Stimulated activated CD8-positive, alpha-beta memory T cell treated with anti-CD3 and anti-CD28 coated beads, Interleukin-2, amount 100 ng/mL, for 48 hours (primary cell): ENCODE results near the gene ARAP1.

Experiments used
- DNase-seq, 2 donors: peaks; one replicate each; pipeline ENCODE4 v3.0.0-alpha.2; 2020; ENCODE audit warnings: low read depth in 2 of 2

Gene ARAP1

DNA sequence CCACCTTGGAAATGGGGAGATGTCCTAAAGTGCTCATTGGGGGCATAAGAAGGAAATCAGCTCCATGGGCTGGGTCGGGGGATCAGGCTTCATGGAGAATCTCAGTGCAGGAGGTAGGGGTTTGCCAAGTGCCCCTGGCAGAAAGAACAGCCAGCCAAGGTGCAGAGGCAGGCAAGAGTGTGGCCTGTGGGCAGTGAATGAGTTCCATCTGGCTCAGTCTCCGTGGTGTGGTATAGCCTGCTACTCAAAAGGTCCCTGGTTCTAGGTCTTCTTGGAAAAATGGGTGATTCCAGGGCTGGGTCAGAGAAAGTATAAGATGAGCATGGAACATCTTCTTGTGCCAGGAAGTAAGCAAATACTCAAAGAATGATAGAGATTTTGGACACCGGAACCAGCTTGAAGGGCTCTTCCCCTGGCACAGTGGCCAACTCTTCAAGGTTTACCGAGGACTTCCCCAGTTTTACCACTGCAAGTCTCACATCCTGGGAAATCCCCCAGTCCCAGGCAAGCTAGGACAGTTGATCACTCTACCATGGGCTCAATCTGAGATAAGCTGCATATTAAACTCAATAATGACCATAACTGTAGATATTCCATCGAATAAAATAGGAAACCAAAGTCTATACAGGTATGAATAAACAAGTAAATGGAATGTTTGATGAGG, 10.6 kb upstream of the ARAP1 start:
- DNase-seq: no peak

DNA sequence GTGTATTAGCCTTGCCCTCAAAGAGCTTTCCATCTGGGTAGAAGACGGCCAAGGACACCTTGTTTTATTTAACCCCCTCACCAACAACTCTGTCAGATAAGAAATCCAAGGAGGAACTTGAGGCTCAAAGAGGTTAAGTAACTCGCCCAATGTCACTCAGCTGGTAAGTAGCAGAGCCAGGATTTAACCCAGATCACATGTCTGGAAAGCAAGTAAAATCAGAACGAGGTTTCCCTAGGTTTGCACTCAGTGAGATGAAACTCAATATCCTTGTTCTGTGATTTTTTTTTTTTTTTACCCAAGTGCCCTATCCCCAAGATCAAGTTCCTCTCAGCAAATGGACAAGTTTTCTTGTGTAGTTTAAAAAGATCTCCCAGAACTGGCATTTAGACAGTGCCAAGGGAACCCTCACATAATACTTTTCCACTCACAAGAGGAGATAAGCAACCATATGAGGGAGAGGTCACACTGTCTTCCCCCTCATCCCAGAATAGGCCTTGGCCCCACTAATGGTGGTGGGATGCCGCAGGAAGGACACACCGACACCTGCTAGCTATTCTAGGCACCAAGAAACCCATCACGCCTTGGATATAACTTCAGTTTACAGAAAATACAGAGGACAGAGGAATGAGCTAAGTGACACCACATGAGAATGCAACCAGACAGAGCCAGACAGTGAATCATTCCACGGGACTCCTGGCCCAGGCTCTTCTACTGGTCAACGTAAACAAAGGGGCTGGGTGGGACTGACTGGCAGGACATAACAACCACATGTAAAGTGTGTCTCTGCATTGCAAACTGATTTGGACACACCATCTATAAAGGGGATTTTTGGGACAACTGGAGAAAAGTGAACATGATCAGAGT, 8.6 kb upstream of the ARAP1 start:
- DNase-seq: no peak

DNA sequence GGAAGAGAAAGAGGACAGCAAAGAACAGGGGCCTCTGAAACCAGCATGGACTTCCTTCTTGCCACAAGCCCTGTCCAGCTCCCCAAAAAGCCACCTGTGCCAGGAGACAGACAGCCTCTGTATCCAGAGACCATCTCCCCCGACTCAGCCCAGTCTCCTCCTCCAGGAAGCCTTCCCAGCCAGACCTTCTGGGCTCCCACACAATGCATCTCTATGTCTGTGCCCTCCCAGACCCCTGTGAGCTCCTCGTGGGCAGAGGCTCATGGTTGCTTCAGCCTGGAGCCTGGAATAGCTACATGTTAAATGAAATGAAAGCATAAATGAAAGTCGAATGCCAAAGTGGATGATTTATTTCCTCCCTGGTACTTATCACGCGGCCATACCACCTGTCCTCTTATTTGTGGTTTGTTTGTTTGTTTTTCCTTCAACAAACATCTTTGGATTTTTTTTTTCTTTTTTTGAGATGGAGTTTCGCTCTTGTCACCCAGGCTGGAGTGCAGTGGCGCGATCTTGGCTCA, 7.3 kb upstream of the ARAP1 start:
- no peak for DNase-seq

DNA sequence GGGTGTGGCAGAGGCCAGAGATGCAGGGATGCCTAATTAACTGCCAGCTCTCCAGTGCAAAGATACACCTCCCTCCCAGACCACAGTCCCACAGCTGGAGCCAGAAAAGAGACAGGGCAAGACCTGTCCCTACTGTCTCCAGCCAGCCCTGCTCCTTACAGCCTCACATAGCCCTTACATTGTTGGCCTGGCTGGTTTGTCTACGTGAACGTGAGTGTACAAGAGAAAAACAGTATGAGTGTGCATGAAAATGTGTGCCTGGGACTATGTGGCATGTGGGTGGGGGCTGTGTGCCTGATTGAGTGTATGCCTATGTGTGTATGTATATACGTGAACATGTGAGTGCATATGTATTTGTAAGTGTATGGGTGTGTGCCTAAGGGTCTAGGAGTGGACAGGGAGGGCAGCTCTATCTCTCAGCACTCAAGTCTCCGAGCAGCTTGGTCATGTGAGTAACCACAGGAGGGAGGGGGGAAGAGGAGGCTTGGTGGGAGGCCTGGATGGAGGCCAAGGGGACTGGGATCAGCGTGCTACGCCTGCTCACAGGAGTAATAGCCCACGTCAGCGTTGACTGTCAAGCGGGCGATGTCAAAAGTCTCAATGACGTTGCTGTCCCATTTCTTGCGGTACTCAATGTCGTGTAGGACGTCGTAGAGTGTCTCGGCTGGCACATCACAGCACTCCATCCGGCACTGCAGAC, 6.6 kb upstream of the ARAP1 start:
- DNase-seq: no peak

DNA sequence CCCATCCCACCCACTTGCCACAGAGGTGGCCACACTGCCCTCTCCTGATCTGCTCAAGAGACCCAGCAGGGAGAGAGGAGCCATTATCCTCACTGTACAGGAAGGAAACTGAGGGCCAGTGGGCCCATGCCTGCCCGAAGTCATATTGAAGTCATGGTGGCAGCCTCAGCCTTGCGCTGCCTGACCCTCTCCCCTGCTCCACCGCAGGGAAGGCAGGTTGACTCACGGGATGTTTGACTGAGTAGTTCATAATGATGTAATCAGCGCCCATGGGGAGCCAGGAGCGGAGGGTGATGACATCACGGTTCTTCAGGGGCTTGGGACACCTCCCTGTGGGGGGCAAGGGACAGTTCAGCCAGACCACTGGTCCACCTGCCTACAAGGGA, 6.1 kb upstream of the ARAP1 start:
- DNase-seq: no peak

DNA sequence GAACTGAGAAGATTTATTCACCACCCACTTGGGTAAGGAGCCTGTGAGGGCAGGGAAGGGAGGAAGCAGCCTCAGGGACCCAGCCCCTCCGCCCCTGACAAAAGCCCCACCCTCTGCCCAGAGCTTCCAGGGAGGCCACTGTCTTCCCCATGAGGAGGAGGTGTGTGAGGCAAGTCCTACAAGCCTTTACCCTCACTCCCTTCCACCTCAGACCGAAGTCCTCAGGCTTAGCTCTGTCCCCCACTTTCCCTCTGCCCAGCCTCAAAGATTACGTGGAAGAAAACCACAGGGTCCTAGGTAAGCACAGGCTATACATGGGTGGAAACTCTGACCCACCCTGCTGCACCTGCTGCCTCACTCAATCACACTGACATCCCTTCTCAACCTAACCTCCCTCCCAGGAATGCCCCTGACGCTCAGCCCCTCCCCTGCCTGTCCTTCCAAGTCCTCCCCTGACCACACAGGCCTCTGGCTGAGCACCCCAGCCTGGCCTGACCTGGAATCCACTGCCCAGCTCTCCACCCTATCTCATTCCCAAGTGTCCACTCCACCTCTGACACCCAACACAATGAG, 3.6 kb upstream of the ARAP1 start:
- DNase-seq: no peak

DNA sequence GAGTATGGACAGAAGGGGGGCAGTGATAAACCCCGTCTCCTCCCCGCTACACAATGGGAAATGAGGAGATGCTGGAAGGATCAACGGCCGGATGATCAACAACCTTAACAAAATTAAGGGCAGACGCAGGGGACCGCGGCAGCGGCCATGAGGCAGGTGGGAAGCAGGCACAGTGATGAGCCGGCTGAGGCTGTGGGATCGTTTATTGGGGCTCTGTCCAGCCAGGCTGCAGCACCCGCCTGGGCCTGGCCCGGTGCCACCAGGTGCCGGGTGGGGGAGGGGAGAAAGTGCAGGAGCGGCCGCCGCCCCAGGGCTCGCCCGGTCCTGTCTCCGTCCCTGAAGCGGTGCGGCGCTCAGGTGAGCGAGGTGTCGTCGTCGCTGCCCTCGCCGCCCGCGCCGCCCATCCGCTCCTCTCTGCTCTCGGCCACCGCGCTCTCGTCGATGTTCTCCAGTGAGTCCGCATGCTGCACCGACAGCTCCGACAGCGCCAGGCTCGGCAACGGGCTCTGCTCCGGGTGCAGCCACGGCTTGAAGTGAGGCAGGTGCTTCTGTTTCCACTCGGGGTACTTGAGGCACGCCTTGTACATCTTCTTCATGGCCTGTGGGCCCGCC, 2.4 kb upstream of the ARAP1 start:
- no peak for DNase-seq

DNA sequence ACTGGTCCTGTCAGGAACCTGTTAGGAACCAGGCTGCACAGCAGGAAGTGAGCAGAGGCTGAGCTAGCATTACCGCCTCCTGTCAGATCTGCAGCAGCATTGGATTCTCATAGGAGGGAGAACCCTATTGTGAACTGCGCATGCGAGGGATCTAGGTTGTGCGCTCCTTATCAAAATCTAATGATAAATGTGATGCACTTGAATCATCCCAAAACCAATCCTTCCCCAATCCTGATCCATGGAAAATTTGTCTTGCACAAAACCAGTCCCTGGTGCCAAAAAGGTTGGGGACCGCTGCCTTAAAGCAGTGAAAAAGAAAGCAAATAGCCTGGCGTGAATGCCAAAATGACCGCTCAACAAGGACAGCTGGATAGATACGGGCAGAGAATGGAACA, 1.9 kb upstream of the ARAP1 start:
- DNase-seq: no peak

DNA sequence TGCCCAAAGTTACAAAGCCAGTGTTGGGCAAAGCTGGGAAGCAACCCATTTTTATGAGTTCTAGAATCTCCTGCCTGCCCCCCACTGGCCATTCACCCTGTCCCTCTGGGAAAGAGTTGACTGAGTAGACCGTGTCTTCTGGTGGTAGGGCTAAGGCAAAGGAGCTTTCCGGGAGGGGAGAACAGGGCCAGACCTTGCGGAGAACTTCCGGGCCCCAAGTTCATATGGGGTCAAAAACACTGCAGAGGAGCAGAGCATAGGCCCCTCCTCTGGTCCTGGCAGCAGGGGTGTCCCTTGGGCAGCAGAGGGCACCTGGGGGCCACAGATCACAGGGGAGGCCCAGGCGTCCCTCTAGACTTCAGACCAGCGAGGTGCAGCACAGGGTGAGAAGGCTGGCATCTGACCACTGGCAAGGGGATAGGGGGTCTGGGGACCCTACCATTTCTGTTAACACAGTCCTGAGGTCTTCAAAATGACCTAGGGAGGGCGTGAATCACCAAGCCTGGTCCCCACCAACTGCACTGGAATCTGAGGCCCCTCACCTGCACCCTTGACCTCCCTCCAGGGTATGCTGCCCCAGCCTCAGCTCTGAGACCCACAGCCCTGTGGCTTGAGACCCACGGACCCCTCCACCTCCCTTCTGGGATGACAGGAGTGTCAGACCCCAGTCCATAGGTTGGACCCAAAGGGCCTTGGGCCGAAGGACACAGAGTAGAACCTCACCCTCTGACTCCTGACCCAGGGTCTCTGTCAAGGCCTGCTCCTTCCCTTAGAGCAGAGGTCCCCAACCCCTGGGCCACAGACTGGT, 1.3 kb upstream of the ARAP1 start:
- no peak for DNase-seq

DNA sequence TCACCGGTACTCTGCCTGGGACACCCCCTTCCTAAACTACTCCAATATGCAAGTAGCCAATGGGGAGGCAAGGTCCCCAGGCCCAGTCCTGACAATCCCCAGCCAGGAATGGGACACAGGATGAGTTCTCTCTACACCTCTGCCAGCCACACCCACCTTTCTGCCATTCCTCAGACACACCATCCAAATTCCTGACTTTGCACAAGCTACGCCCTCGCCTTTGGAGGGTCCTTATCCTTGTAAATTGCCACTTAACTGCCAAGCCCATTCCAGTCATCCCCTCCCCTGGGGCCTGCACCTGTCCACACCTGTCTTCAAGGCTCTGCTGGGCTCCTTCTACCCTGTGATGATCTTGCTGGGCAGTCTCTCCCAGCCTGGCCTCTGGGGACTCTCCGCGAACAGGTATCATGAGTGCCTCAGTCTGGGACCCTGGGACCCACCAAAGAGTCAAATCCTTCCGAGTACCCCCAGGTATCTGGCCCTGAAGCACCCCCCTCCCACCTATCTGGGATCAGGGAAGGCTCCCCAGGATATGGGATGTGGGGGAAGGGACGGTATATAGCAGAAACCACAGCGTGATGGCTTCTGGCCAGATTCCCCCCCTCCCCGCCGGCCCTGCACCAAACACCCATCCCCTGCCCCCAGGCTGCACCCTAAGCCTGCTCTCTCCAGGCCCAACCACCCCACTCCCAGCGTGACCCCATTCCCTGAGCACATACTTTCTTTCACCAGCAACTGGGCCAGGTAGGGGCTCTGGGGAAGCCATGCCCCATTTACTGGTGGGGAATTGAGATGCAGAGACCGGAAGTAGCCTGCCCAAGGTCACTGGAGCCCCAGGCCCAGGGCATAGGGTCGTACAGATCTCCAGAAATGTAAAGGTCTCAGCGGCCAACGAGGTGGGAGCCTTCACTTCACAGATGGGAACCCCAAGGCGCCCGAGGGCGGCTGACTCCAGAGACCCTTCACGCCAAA, 806 bp downstream of the ARAP1 start:
- DNase-seq: no peak

DNA sequence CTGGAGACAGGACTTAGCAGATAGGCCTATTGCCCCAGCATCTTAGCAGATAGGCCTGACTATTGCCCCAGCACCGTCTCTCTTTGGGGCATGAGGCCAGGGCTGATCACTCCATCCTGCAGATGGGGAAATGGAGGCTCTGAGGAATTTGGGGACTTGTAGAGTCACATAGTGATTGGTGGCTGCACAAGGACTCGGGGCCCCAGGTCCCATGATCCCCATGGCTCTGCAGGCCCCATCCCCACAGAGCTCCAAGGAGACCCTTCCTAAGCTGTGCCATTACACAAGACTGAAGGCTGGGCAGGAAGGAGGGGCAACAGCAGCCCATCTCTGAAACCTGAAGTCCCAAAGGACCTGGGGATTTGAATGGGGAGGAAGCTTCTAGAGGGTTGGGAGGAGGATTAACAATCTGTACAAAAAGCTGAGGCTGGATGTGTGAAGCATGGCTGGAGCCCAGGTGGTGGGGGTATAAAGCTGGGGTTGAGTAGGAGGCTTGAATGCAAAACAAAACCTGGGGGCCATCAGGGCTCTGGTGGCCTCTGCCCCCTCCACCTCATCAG, 1.6 kb downstream of the ARAP1 start:
- no peak for DNase-seq

DNA sequence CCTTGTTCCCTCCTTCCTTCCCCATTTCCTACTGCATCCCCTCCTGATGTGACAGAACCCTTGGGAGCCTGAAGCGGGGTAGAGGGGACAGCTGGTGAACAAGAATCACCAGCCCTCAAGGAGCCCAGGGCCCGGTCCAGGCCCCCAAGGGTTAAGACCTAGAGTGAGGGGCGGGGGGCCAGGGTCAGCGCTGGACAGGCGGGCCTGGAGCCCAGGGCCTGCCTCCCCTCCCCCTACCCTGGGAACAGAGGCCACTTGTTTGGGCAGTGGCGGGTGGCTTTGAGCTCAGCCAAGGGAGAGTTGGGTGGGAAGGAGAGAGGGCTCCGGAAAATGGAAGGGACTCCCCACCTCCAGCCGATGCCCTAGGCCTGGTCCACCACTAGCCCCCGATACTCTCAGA, 2.1 kb downstream of the ARAP1 start:
- DNase-seq: no peak

DNA sequence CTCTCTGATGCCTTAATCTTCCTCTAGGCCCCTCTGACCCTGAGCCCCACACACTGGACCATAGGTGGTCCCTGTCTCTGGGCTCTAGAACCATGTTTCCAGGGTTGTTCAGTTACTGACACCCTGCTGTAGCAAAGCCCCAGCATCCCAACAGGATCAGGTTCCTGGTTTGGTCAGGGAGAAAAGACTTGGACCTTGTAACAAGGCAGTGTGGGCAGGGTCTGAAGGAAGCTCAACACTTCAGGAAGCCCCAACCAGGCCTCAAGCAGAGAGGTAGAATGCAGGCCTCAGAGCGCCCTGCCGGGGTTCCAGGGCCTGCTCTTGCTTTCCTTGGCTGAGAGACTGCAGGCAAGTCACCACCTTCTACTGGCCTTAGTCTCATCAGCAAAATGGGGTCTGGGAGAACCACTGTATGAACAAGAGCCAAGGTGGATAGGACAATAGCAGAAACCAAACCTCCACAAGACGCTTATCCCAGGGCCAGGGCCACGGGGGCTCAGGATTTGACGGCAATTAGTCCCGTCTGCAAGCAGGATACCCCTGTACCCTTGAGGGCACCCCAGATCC, 4.8 kb downstream of the ARAP1 start:
- DNase-seq: no peak

DNA sequence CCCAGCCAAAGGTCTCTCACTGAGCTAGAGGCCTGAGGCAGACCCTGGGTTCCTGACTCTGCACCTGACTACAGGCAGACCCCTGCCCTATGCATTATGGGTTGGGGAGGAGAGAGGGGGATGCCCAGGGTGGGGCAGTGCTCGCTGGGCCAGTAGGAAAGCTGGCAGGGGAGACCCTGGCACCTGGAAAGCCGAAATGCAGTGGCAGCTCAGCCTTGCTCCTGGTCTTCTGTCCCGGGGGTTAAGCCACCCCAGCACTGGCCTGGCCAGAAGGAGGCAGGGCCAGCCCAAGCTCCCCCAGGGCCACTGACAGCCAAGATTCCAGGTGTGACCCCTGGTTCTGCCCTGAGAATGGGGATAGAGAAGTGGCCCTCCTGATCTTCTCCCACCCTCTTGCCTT, 5.4 kb downstream of the ARAP1 start:
- DNase-seq: no peak

DNA sequence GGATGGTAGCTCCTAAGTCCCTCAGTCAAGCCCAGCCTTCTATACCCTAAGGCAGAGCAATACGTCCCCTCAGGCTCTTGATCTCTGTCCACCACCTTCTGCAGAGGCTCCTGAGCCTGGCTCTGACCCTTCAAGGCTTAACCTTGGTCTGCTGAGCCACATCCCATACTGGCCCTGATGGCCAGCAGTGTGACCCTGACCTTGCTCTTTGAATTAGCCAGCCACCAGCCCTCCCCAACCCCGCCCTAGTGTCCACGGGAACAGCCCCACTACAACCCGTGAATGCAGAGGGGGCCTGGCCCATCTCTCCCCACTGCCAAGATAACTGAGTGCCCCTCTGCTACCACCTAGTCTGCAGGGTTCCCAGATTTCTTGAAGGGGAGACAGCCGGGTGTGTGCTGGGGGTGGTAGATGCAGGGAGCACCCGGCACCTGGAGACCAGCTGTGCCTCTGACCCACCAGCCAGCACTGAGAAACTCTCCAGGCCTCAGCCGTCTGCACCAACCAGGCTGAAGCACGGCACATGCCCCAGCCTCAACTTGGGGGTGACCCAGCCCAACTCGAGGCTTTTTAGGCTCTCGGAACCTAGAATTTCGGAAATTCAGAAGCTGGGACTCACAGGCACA, 6.2 kb downstream of the ARAP1 start:
- DNase-seq: no peak

DNA sequence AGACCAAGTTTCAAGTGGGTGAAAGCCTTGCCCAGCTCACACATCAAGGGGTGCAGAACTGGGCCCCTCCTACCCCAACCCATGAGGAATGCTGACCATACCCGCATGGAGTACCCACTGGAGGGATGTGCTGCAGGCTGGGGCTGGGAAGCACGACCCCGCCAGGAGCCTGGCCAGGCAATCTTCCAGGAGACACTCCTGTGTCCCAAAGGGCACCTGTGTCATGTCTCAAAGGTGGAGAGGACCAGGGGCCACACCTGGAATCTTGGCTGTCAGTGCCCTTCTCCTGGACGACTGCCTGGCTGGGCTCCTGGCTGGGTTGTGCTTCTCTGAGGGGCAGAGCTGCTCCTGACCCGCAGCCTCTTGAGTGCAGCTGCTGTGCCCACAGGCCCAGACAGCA, 6.7 kb downstream of the ARAP1 start:
- DNase-seq: no peak

DNA sequence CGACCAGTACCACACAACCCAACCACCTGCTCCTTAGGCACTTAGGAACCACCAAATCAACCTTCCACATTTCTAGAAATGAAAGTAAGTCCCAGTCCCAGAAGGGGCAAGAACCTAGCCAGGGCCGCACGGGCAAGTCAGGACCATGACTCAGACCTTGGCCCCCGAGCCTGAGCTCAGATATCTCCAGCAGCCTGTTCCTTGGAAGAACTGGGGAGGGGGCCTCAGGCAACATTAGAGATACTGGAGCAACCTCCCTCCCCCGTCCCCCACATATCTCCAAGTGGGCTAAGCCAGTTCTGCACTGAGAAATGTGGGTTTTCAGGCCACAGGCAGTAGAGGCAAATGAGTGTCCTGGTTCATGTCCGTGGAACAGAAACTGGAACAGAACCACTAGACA, 7.7 kb downstream of the ARAP1 start:
- DNase-seq: no peak

DNA sequence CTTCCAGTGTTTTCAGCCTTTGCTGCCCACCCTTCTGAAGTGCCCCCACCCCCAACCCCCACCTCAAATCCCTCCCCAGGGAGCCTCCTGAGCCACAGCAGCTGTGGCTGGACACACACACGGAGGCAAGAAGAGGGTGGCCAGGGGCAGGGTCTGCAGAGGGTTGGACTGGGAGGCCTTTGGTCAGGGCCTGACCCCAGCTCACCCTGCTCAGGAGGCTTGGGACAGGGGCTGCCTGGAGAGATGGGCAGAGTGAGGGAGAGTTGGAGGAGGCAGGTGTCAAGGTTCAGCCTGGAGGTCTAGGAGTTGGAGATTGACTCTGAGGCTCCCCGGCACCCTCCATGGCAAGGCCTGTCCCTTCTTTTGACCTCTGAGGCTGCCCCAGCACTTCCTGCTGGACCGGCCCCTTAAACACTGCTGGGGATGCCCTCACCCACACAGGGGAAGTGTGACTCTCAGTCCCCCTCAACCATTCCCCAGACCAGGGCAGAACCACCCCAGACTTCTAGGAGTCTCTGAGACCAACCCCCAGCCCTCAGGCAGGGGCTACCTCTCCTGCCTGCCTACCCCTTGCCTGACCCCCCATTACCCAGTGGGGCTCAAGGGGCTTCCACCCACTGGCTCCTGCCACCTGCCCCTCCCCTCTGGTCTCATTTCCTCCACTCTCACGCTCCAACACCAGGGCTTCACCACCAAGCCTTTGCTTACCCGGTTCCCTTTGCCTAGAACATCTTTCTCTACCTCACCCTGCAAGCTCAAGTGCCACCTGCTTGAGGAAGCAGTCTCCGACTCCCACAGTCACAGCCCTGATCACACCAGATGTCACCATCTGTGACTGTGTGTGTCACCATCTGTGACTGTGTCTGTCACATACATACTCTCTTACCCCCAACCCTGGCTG, 8.6 kb downstream of the ARAP1 start:
- no peak for DNase-seq
